ENCODE results near the gene ZNF77.
"Not testable (repeated sequence)": the region's sequence is repeated elsewhere in the genome, so short reads cannot be mapped to it uniquely, and the experiment has no call there.

Gene ZNF77

GRCh38 chr19:2942928-2943640 lies 1.7 kb downstream of the ZNF77 start:
- no peaks in the 10 kb centered on the region for H3K9me3 ChIP-seq (ENCODE audit: control insufficient read depth, insufficient read depth, low read length)
- H3K9me2 ChIP-seq (replicated peaks; ENCODE audit: control insufficient read depth, low read length) = no peaks in the 10 kb centered on the region
- no peaks in the 10 kb centered on the region for H4K20me1 ChIP-seq (ENCODE audit: control insufficient read depth, insufficient read depth, low read depth, low read length)
- H3K27ac ChIP-seq (ENCODE audit: low read depth, low read length) = no peak overlapping the region
- H3K4me1 ChIP-seq (ENCODE audit: control insufficient read depth, low read length) = peaks cover 6% of the 10 kb centered on the region; the same call in 1 of the 2 replicates
- no peak overlapping the region for H3K4me2 ChIP-seq (ENCODE audit: low read length)
- TF ChIP-seq CTCF (IDR thresholded peaks at IDR 0.05; ENCODE audit: low read depth, low read length, poor library complexity, severe bottlenecking) (no peak), EZH2phosphoT487 (IDR thresholded peaks at IDR 0.05; ENCODE audit: borderline replicate concordance, low read length) (no peak)
- peaks cover 6% of the 10 kb centered on the region; the same call in 1 of the 2 replicates for H3K79me2 ChIP-seq (ENCODE audit: control insufficient read depth, low read length)
- no peaks in the 10 kb centered on the region; the same call in 1 of the 2 replicates for H3K36me3 ChIP-seq (ENCODE audit: control insufficient read depth, low read length)
- no peak overlapping the region for H3K4me3 ChIP-seq (ENCODE audit: low read length)
- H3F3A ChIP-seq (ENCODE audit: control insufficient read depth, insufficient read depth) = 0 out of 2 replicates have a peak, but pooled peaks cover 3% of the 10 kb centered on the region
- H3K27me3 ChIP-seq (ENCODE audit: control insufficient read depth, low read length) = no peaks in the 10 kb centered on the region

- not testable (repeated sequence) for H3K4me1 ChIP-seq (ENCODE audit: control insufficient read depth, low read length); H3K4me2 ChIP-seq (ENCODE audit: low read length); H3K4me3 ChIP-seq (ENCODE audit: low read length); H3K9me2 ChIP-seq (replicated peaks; ENCODE audit: control insufficient read depth, low read length); H3K27me3 ChIP-seq (ENCODE audit: control insufficient read depth, low read length); H3F3A ChIP-seq (ENCODE audit: control insufficient read depth, insufficient read depth); H3K79me2 ChIP-seq (ENCODE audit: control insufficient read depth, low read length); H4K20me1 ChIP-seq (ENCODE audit: control insufficient read depth, insufficient read depth, low read depth, low read length); H3K27ac ChIP-seq (ENCODE audit: low read depth, low read length)
- H3K36me3 ChIP-seq (ENCODE audit: control insufficient read depth, low read length) = peaks cover 24% of the 10 kb centered on the region
- peaks cover 16% of the 10 kb centered on the region for H3K9me3 ChIP-seq (ENCODE audit: control insufficient read depth, insufficient read depth, low read length)
Measured at GRCh38 chr19:2935863-2936262, 8.9 kb downstream of the ZNF77 start.

GRCh38 chr19:2933490-2933910 lies 11.3 kb downstream of the ZNF77 start:
- Histone ChIP-seq H3K4me3 (ENCODE audit: low read length) (no peak overlapping the region), H3K9me2 (replicated peaks; ENCODE audit: control insufficient read depth, low read length) (no peaks in the 10 kb centered on the region), H3F3A (ENCODE audit: control insufficient read depth, insufficient read depth) (no peaks in the 10 kb centered on the region), H3K9me3 (ENCODE audit: control insufficient read depth, insufficient read depth, low read length) (peaks cover 16% of the 10 kb centered on the region), H3K27ac (ENCODE audit: low read depth, low read length) (no peak overlapping the region), H4K20me1 (ENCODE audit: control insufficient read depth, insufficient read depth, low read depth, low read length) (no peaks in the 10 kb centered on the region), H3K36me3 (ENCODE audit: control insufficient read depth, low read length) (peaks cover 24% of the 10 kb centered on the region), H3K79me2 (ENCODE audit: control insufficient read depth, low read length) (no peaks in the 10 kb centered on the region), H3K27me3 (ENCODE audit: control insufficient read depth, low read length) (no peaks in the 10 kb centered on the region), H3K4me1 (ENCODE audit: control insufficient read depth, low read length) (no peaks in the 10 kb centered on the region), H3K4me2 (ENCODE audit: low read length) (no peak overlapping the region)
- TF ChIP-seq CTCF (IDR thresholded peaks at IDR 0.05; ENCODE audit: low read depth, low read length, poor library complexity, severe bottlenecking) (no peak), EZH2phosphoT487 (IDR thresholded peaks at IDR 0.05; ENCODE audit: borderline replicate concordance, low read length) (no peak)

- no peaks in the 10 kb centered on the region for H3K9me3 ChIP-seq (ENCODE audit: control insufficient read depth, insufficient read depth, low read length)
- no peaks in the 10 kb centered on the region for H4K20me1 ChIP-seq (ENCODE audit: control insufficient read depth, insufficient read depth, low read depth, low read length)
- H3K4me3 ChIP-seq (ENCODE audit: low read length) = no peak overlapping the region
- H3K79me2 ChIP-seq (ENCODE audit: control insufficient read depth, low read length) = no peaks in the 10 kb centered on the region
- no peak overlapping the region for H3K4me2 ChIP-seq (ENCODE audit: low read length)
- H3K27ac ChIP-seq (ENCODE audit: low read depth, low read length) = no peak overlapping the region
- no peaks in the 10 kb centered on the region for H3K36me3 ChIP-seq (ENCODE audit: control insufficient read depth, low read length)
- H3K4me1 ChIP-seq (ENCODE audit: control insufficient read depth, low read length) = no peaks in the 10 kb centered on the region
- H3K27me3 ChIP-seq (ENCODE audit: control insufficient read depth, low read length) = no peaks in the 10 kb centered on the region
- TF ChIP-seq EZH2phosphoT487 (IDR thresholded peaks at IDR 0.05; ENCODE audit: borderline replicate concordance, low read length) (no peak), CTCF (IDR thresholded peaks at IDR 0.05; ENCODE audit: low read depth, low read length, poor library complexity, severe bottlenecking) (no peak)
- no peaks in the 10 kb centered on the region for H3F3A ChIP-seq (ENCODE audit: control insufficient read depth, insufficient read depth)
- no peaks in the 10 kb centered on the region for H3K9me2 ChIP-seq (replicated peaks; ENCODE audit: control insufficient read depth, low read length)
Measured at GRCh38 chr19:2927032-2927430, 17.7 kb downstream of the ZNF77 start.
